Measurements from ENCODE around the gene MAF.

MAF gene

DNA sequence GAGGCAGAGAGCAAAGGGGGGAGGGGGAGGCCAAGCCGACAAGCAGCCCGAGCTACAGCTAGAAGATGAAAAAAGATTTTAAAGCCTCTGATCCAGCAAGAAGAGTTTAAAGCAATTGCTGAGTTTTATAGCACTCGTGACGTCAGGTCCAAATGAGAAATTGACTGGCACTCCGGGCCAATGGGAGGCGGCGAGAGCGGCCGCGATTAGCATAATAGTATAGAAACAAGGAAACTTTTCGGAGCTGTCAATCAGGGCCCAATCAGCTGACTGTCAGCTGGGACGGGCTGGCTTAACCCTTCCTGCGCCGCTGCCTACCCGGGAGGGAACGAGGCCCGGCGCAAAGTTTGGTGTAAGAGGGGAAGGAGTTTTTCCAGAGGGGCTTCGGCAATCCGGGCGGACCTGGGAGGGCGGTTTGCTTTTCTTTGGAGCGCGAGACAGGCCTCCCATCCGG, at the start of gene MAF:
Gene MAF (minus strand): TSS at position 100 of the 454 bp plus-strand sequence. CDS start 835 bp downstream, outside the sequence.
- DNase-seq: peak; percentile 76

DNA sequence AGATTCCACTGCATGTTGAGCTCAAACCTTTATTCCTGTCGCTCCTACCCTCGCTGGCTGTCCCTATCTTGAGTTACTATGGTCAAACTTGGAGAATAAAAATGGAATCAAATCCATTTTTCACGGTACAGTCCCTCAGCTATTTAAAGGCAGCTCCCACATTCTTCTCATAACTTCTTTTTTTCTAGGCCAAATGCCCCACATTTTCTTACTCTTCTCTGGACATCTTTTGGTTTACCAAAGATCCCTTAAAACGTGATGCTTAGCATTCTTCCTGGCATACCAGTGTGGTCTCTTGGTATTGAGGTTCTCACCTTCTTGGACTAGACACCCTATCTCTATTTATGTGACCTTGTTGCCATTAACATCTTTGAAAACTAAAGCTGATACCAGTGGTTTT, 48.3 kb upstream of the MAF start:
- no peak for DNase-seq

DNA sequence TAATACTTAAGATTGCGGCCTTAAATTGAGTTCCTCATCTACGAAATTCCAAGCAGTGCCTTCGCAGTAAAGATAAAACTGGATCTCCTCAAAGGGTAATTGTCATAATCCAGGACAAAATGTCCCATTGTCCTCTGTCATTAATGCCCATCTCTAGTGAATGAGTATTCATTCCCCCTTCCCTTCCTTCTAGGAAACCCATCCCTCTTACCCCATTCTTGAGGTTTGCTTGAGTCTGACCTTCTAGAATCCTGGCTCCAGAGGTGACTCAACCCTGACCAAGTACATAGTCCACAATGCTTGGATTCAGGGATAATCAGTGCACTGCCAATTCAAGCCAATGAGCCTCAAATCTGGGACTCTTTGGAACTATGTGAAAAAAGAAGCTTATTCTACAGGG, 47.0 kb upstream of the MAF start:
- DNase-seq: no peak

DNA sequence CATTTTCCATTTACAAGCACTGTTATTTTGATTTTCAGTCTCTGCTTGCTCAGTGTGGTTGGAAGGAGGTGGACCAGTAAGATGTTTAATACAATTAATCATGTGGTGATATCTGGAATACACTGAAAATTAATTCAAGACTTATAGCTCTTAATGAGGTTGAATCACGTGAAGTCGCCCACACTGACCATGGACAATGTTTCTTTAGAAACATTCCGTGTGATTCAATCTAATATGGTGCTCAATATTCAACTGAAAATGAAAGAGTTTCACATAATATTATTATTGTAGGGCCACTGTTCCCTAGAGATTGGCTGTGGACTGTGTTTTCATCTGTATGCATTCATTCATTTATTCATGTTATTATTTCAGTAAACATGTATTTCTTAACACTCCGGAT, 45.2 kb upstream of the MAF start:
- no peak for DNase-seq

DNA sequence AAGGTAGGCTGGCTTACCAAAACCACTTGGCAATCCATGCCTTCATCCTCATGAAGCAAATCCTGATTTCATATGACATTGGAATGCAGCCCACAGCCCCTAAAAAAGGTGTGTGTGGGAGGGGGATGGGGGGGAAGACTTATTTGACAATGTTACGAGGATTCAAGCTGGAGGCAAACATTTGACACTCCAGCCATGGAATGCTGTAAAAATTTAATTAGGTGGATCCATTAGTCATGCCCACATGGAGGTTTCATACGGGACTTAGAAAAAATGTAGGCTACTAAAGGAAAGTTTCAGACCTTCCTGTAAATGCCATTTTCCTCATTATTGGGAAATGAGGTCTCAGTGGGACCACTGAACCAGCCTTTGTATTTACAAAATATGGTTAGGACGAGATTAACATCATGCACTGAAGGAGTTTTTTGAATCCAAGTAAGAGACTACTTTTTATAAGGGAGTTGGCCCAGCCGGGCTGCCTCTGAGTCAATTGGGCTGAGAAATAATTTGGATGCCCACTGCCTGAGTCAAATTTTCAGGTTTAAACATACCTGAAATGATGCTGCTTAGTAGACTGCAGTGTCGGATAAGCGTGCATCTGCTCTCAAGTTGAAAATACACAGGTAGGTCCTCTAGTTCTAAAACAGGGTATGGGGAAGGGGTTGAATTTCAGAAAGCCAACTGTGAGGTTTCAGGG, 44.6 kb upstream of the MAF start:
- DNase-seq: no peak

DNA sequence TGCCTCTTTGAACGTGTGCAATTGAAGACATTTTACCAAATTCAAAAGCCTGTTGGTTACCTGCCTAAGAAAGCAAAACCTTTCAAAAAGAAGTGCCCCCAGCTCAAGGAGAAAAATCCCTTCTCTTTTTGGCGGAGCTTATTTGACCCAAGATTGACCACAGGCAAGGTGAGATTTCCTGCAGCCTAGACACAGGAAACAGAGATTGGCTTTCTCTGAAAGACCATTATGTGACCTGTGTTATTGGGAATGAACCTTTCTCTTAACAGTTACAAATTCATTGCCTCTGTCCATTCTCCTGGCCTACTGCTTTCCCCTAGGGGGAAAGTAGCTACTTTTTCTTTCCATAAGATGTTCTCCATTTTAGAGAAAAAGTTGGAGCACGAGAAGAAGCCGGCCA, 42.1 kb upstream of the MAF start:
- no peak for DNase-seq

DNA sequence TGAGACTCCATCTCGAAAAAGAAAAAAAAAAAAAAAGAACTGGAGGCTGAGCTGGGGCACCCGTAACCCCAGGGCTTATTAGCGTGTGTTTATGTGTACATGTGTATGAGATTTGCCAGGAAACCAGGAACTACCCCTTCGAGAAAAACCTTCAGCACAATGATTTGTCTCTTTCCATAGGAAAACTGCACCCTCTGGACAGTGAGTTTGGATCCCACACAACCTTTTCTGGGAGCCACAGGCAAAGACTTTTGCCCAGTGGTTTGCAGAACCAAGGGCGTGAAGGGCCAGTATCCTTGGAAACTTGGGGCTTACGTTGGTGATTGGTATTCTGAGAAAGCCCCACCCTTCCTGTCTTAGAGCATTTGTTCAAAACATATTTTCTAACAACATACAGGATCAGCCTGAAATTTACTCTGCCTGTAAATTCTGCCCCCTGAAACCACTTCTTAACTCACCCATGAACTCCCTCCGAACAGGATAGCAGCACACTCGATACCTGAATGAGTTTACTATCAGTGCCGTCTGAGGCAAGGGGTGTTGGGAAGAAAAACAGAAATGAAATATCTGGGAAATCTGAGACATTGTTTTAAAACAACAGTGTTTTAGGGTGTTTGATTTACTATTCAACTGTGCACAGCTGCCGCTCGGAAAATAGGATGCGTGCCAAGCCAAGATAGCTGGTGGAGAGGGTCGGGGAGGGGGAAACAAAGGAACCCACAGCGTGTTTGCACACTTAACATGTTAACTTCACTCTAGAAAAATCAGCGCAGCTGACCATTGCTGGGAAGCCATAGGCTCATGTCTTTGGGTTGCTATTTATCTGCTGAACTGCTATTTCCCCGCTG, 40.2 kb upstream of the MAF start:
- no peak for DNase-seq

DNA sequence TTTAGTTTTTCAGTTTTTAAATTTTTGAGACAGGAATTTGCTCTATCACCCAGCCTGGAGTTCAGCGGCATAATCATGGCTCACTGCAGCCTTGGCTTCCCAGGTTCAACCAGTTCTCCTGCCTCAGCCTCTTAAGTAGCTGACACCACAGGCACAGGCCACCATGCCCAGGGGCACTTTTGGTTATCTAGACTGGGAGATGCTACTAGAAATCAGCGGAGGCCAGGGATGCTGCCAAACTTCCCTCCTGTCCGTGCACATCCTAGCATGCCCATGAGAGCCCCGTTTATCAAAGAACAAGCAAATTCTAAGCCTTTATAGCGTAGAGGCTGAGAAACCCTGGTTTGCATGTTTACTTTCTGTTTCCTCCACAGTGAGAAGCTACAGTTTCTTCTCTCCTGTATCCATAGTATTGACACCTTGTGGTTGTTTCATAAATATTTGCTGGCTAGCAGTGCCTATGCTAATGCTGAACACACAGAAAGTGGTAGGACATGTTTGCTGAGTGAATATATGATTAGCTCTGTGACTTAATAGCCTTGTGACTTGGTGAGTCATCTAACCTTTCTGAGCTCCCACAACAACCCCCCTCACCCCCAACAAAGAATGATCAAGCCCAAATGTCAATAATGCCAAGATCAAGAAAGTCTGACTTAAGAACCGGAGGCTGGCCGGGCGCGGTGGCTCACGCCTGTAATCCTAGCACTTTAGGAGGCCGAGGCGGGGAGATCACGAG, 39.2 kb upstream of the MAF start:
- DNase-seq: no peak

DNA sequence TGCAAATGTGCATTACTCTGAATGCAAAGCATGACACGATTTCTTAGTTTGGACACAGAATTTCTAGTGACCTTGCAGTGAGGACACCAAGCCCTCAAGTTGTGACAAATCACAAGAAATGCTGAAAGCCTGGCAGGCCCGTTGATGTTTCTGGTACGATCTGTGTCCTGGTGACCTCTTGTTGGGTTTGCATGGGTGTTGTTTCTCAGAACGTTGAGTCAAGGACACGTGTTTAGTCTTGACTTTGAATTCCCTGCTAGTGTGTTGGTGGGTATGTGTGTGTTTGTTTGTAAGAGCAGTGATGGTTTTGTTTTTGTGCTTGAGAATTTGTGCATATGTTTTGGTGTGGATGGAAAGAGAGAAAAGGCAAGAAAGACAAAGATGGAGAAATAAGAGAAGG, 37.8 kb upstream of the MAF start:
- no peak for DNase-seq

DNA sequence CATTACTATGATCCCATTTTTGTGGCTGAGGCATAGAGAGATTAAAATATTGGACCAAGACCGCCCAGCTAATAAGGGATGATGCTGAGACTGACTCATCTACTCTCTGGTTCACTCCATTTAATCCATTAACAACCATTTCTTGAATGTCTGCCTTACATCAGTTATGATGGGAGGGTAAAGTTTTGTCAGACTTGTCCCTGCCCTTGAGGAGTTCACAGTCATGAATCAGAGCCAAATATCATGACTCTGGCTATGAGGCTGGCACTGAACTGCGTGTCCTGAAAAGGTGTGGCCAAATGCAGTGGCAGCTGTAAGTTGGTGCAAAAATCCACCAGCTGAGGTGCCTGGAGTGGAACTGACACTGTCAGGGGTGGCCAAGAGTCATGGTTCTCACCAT, 35.0 kb upstream of the MAF start:
- DNase-seq: no peak

DNA sequence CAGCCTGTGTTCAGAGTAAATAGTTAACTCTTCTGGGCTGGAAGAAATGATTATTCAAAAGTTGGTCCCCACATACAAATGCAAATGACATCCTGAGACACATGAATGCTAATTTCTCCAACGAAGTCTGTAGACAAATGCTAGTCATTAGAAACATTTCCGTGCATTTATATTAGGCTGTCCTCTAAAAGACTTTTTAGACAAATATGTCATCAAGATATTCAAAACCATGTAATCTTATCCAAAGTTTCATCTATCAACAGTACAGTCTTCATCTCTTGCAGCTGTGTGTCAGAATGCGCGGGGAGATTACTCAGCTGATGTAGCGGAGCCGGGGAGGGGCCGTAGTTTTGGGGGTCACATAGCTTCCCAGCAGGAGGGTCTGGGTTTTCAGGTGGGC, 33.8 kb upstream of the MAF start:
- DNase-seq: no peak

DNA sequence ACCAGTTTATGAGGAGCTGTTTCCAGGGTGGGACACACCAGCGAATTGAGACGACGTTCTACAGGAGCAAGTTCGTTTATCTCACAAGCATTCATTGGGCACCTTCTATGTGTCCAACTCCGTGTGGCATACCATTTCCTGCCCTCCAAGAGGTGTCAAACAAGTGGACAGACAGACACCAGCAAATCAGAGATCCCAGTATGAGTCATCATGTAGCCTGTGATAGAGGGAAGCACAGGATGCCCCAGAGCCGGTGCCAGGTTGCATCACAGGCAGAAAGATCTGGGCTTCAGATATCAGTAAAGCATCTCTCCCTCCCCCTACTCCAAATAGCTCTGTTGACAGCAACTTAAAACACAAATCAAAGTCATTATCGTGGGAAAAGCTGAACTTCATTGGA, 31.8 kb upstream of the MAF start:
- DNase-seq: no peak

DNA sequence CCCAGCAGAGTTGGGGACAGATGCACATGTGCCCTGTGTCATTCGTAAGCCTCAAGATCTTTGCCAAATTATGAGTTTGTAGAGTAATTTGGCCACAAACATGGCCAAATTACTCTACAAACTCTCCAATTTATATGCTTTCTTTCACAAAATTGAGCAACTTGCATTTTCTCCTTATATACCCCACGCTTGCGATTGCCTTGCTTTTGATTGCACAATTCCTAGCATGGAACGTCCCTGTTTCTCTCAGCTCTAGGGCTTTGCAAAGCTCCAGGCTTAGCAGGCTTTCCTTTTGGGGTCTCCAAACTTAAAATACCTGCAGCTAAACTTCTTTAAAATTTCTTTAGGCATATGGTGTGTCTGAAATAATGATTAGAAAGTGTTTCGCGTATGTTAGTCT, 28.5 kb upstream of the MAF start:
- DNase-seq: peak; percentile 54

DNA sequence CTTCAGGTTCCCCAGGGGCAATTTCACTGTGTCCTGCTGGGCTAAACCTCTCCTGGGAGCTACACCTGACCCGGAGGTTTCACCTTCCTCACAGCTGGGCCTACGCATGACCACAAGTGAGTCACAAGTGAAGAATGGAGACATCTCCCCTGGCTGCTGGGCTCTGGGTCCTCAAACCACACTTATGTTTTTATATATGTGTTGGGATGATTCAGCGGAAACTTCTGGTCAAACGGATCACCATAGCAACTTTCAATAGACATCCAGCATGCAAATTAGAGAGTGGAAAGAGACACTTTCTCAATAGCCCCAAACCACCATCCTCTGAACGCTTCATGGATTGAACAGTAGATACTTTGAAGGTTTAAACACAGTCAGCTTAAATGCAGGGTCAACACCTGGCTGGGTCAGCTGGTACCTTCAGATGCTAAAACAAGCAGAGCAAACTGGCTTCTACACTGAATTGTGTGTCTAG, 28.0 kb upstream of the MAF start:
- DNase-seq: peak; percentile 94

DNA sequence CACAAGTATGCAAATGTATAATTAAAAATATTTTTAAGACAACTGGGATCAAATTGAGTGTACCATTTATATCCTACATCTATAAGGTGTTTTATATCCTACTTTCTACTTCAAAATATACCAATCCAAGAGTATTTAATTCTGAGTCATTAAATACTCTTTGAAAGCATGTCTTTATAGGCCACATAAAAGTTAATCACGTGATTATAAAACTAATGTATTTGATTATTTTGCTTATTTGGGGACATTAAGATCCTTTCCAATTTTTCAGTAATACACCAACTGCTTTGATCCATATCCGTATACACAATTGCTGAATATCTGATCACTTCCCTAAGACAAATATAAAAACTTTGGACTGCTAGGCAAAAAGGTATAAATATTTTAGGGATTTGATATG, 26.6 kb upstream of the MAF start:
- no peak for DNase-seq

DNA sequence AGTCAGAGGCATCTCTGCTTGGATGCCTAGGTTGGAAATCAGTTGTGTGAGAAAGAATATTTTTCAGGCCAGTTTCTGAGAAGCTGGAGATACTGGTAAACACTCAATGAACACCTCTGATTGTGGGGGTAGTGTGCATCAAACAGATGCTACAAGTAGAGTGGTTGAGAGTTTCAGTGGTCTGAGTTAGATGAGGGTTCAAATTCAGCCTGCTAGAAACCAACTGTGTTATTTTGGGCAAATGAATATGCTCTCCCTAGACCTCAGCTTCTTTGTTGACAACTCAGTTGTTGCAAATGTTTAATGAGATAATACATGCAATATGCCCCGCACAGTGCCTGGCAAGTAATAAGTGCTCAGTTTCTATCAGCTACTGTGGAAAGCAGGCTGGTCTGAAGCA, 25.2 kb upstream of the MAF start:
- no peak for DNase-seq

DNA sequence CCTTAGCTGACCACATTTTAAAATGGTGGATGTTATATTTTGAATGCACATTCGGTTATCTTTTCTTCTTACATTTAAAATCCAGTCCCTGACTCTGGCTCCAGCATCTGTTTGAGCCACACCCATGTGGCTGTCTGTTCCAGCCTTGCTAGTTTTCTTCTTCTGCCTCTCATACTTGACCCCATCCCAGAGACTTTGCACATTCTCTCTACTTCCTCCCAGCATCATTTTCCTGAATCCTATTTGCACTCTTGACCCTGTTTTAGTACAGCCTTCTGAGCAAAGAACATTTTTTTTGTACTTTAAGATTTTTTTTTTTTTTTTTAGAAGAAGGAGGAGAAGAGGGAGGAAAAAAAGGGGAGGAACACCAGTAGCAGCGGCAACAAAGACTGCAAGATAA, 23.3 kb upstream of the MAF start:
- no peak for DNase-seq

DNA sequence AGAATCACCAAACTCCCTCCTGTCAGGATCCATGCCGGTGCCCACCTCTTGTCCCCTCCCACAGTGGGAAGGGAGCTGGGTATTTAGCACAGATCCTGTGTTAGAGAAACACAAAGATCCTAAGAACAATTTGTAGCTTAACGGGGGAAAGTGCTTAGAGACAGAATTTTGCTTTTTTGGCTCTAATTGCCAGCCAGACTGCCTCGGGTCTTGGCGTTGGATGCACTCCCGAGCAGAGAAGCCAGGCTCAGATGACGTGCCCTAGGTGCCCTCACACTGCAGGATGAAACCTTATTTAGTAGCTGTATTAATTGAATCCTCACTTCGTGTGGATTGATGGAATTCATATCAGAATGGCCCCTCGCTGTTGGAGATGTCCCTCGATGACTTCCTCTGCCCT, 22.5 kb upstream of the MAF start:
- DNase-seq: no peak

DNA sequence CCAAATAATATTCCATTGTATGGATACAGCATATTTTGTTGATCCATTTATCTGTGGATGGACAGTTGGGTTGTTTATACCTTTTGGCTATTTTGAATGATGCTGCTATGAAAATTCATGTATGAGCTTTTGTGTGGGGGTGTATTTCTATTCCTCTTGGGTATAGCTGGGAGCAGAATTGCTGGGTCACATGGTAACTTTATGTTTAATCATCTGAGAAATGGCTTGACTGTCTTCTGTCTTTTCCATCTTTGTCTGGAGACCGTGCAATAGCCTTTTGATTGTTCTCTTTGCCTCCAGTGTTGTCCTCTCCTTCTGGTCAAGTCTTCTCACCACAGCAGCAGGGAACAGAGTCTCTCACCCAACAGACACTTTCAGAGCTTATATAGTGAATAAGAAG, 20.5 kb upstream of the MAF start:
- DNase-seq: no peak

DNA sequence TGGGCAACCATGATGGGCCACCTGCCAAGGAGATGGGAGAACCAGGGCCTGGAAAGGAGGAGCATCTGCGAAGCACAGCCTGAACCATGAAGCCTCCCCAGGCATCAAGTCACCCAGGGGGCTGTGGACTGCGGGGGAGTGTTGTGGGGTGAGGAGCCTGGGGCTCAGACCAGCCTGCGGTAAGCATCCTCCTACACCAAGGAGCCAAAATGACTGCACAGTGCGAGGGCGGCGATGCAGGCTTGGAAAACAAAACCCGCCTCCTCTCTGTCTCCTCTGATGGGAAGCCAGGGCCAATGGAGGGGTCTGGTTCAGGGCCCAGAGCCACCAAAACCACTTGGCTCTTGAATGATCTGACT, 18.1 kb upstream of the MAF start:
- no peak for DNase-seq

DNA sequence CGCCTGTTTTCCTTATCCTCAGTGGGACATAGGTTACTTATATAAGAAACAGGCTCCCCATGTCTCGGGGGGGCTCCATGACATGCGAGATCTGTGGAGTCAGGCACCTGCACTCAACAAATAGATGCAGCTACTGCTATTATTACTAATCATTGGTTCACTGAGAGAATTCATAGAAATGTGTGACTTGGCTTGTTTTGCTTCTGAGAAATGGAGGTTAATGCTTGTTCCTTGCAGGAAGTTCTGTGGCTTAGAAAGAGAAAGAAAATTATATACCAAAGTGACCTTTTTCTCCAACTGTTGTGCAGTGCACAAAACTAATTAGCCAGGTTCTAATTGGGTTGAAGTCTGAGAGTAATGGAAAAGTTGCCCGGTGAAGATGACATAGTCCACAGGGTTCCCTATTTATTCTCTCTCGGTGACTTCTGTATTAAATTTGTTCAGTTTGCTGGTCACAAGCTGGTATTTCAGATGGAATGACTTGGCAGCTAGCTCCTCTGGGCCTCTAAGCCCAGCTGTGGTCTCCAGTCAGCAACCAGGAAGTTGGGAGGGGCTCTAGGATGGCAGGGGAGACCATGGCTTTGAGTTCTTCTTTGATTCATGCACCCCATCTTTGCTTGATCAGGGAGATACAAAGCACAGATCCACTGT, 17.6 kb upstream of the MAF start:
- no peak for DNase-seq

DNA sequence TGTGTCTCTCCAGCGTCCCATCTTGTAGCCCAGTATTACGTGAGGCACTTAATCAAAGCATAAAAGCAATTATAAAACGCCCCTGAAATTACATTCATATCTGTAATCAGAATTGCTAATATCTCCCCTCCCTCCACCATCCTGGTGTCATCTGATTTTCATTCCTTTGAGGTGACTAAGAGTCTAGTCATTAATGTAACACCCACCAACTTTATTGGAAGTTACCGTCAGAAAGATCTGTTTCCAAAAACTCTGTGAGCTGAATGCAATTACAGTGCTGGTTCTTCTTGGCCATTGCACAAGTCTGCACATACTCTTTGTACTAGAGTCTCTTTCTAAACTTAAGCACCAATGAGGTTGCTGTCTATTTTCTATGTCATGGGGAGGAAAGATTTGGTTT, 12.5 kb upstream of the MAF start:
- no peak for DNase-seq

DNA sequence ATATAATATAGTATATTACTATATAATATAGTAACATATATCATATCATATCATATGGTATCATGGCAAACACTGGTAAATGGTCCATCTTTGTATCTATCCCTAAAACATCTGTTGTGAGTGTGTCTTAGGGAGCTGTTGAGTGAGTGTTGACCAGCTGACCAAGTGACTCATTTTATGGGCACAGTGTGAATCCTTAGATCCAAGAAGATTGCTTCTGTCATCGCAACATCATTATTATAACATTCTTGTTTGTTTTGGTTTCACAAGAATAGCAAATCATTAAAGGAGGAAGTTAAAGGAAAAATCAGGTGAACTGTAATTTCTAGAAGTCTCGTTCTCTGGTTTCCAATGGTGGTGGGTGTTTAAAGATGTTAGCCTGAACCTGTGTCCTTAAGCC, 11.7 kb upstream of the MAF start:
- no peak for DNase-seq

All from MV-4-11 (cell line).